ENCODE data around the gene PPP1R1A.

PPP1R1A gene

DNA sequence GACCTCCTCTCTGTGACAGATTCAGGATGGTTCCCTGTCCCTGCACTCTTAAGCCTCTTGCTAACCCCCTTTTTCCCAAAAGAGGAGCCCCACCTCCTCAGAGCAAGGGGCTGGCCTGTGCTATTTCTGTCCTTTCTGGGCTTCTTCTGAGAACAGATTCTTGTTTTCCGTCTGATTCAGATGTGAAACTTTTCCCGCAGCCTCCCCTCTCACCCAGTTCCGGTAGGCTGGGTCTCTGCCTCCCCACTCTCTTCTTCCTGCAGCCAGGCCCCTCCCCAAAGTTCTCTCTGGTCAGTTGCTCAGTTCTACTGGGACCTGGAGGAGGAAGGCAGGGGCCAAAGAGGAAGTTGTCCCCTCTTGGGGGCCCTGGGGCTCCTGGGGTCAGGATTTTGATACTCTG lies 27.3 kb downstream of the PPP1R1A start:
- Histone ChIP-seq H3K4me1 (ENCODE audit: insufficient read depth, low read length, poor library complexity, severe bottlenecking) (no peaks in the 10 kb centered on the region), H3K4me2 (ENCODE audit: low read depth, low read length, poor library complexity, severe bottlenecking) (no peak overlapping the region), H3K9me2 (replicated peaks; ENCODE audit: low read depth, low read length) (no peaks in the 10 kb centered on the region), H3K4me3 (ENCODE audit: low read length, poor library complexity, severe bottlenecking) (no peak overlapping the region), H3K36me3 (ENCODE audit: insufficient read depth, low read length) (peaks cover 8% of the 10 kb centered on the region; the same call in 1 of the 2 replicates), H3K9ac (ENCODE audit: low read depth, low read length, poor library complexity, severe bottlenecking) (no peak overlapping the region), H3K9me3 (ENCODE audit: insufficient read depth, low read depth, low read length) (no peaks in the 10 kb centered on the region), H3F3A (ENCODE audit: low read depth) (no peaks in the 10 kb centered on the region), H2AFZ (ENCODE audit: low read length) (no peak overlapping the region), H3K79me2 (ENCODE audit: insufficient read depth, low read length) (no peaks in the 10 kb centered on the region), H4K20me1 (ENCODE audit: insufficient read depth, low read length, poor library complexity, severe bottlenecking) (no peaks in the 10 kb centered on the region), H3K27me3 (ENCODE audit: insufficient read depth, low read length, poor library complexity, severe bottlenecking) (no peaks in the 10 kb centered on the region)
- TF ChIP-seq, protein P1, sequence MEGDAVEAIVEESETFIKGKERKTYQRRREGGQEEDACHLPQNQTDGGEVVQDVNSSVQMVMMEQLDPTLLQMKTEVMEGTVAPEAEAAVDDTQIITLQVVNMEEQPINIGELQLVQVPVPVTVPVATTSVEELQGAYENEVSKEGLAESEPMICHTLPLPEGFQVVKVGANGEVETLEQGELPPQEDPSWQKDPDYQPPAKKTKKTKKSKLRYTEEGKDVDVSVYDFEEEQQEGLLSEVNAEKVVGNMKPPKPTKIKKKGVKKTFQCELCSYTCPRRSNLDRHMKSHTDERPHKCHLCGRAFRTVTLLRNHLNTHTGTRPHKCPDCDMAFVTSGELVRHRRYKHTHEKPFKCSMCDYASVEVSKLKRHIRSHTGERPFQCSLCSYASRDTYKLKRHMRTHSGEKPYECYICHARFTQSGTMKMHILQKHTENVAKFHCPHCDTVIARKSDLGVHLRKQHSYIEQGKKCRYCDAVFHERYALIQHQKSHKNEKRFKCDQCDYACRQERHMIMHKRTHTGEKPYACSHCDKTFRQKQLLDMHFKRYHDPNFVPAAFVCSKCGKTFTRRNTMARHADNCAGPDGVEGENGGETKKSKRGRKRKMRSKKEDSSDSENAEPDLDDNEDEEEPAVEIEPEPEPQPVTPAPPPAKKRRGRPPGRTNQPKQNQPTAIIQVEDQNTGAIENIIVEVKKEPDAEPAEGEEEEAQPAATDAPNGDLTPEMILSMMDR (conservative IDR thresholded peaks at IDR 0.05; ENCODE audit: low read length): no peak
- no peak for TF ChIP-seq EZH2phosphoT487 (IDR thresholded peaks at IDR 0.05; ENCODE audit: borderline replicate concordance)

DNA sequence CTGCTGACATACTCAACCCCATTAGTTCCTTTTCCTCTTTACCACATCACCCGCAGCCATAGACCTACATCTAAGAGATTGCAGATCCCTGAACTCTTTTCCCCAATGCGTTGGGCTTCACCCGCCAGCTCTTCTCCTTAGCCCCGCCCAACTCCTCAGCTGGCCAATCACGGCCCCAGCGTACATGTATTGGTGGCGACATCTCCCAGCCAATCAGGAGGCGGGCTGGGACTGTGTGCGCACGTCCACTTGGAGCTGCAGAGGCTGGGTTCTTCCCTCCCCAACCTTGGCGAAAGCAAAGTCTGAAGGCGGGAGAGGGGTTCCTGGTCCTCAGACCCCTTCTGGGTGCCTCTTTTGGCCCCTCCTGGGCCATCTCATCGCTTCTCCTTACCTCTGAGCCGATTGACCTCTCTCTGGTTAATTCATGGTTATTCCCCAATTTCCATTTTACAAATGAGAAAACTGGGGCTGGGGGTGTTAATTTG lies 28.0 kb downstream of the PPP1R1A start:
- no peaks in the 10 kb centered on the region for H3K79me2 ChIP-seq (ENCODE audit: insufficient read depth, low read length)
- TF ChIP-seq, protein P1 (conservative IDR thresholded peaks at IDR 0.05; ENCODE audit: low read length): no peak
- no peak for TF ChIP-seq EZH2phosphoT487 (IDR thresholded peaks at IDR 0.05; ENCODE audit: borderline replicate concordance)
- H3K4me3 ChIP-seq (ENCODE audit: low read length, poor library complexity, severe bottlenecking): no peak overlapping the region
- H3K4me1 ChIP-seq (ENCODE audit: insufficient read depth, low read length, poor library complexity, severe bottlenecking): no peaks in the 10 kb centered on the region
- H3K4me2 ChIP-seq (ENCODE audit: low read depth, low read length, poor library complexity, severe bottlenecking): no peak overlapping the region
- no peaks in the 10 kb centered on the region for H3F3A ChIP-seq (ENCODE audit: low read depth)
- no peak overlapping the region for H3K9ac ChIP-seq (ENCODE audit: low read depth, low read length, poor library complexity, severe bottlenecking)
- peaks cover 6% of the 10 kb centered on the region; the same call in 1 of the 2 replicates for H3K36me3 ChIP-seq (ENCODE audit: insufficient read depth, low read length)
- H3K9me2 ChIP-seq (replicated peaks; ENCODE audit: low read depth, low read length): no peaks in the 10 kb centered on the region
- H4K20me1 ChIP-seq (ENCODE audit: insufficient read depth, low read length, poor library complexity, severe bottlenecking): no peaks in the 10 kb centered on the region
- no peaks in the 10 kb centered on the region for H3K27me3 ChIP-seq (ENCODE audit: insufficient read depth, low read length, poor library complexity, severe bottlenecking)
- H3K9me3 ChIP-seq (ENCODE audit: insufficient read depth, low read depth, low read length): no peaks in the 10 kb centered on the region
- no peak overlapping the region for H2AFZ ChIP-seq (ENCODE audit: low read length)

DNA sequence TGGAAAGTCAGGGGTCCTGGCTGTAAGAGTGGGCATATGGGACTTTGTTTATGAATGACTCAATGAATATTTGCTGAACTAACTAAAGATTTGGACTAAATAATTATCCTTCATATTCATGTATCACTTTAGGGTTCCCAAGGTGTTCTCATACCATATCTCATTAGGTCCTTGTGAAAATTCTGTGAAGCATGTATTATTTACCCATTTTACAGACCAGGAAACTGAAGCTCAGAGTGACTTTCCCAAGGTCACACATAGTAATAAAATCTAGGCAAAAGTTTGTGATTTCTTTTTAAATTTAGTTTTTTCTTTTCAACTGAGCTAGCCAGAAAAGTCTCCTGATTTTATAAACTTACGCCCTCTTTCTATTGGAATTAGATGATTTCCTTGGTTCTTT lies 29.7 kb downstream of the PPP1R1A start:
- Histone ChIP-seq H3K4me2 (ENCODE audit: low read depth, low read length, poor library complexity, severe bottlenecking) (no peak overlapping the region), H3F3A (ENCODE audit: low read depth) (no peaks in the 10 kb centered on the region), H3K9me3 (ENCODE audit: insufficient read depth, low read depth, low read length) (no peaks in the 10 kb centered on the region), H2AFZ (ENCODE audit: low read length) (no peak overlapping the region), H3K4me1 (ENCODE audit: insufficient read depth, low read length, poor library complexity, severe bottlenecking) (no peaks in the 10 kb centered on the region), H3K79me2 (ENCODE audit: insufficient read depth, low read length) (no peaks in the 10 kb centered on the region), H3K9ac (ENCODE audit: low read depth, low read length, poor library complexity, severe bottlenecking) (no peak overlapping the region), H3K36me3 (ENCODE audit: insufficient read depth, low read length) (peaks cover 6% of the 10 kb centered on the region; the same call in 1 of the 2 replicates), H3K9me2 (replicated peaks; ENCODE audit: low read depth, low read length) (no peaks in the 10 kb centered on the region), H4K20me1 (ENCODE audit: insufficient read depth, low read length, poor library complexity, severe bottlenecking) (no peaks in the 10 kb centered on the region), H3K4me3 (ENCODE audit: low read length, poor library complexity, severe bottlenecking) (no peak overlapping the region), H3K27me3 (ENCODE audit: insufficient read depth, low read length, poor library complexity, severe bottlenecking) (no peaks in the 10 kb centered on the region)
- TF ChIP-seq, protein P1 (conservative IDR thresholded peaks at IDR 0.05; ENCODE audit: low read length): no peak
- TF ChIP-seq EZH2phosphoT487 (IDR thresholded peaks at IDR 0.05; ENCODE audit: borderline replicate concordance): no peak
